OCI-LY7 (cell line): Measurements from ENCODE around the gene NDUFS3.

Experiments used
- CTCF ChIP-seq: fragments of 200-600 bp; sonication (generic); conservative IDR thresholded peaks from 2 replicates; pipeline ENCODE4 v1.5.1; 2014; ENCODE audit warnings: mild to moderate bottlenecking, antibody characterized with exemption, low read length, moderate library complexity, mixed read lengths
- EZH2phosphoT487 ChIP-seq: fragments of 200-600 bp; sonication (generic); IDR thresholded peaks from 2 replicates; pipeline ENCODE4 v1.6.1; 2018; ENCODE audit warnings: low read depth, borderline replicate concordance, mild to moderate bottlenecking, mixed run types, antibody characterized with exemption, low read length, moderate library complexity, mixed read lengths

DNA sequence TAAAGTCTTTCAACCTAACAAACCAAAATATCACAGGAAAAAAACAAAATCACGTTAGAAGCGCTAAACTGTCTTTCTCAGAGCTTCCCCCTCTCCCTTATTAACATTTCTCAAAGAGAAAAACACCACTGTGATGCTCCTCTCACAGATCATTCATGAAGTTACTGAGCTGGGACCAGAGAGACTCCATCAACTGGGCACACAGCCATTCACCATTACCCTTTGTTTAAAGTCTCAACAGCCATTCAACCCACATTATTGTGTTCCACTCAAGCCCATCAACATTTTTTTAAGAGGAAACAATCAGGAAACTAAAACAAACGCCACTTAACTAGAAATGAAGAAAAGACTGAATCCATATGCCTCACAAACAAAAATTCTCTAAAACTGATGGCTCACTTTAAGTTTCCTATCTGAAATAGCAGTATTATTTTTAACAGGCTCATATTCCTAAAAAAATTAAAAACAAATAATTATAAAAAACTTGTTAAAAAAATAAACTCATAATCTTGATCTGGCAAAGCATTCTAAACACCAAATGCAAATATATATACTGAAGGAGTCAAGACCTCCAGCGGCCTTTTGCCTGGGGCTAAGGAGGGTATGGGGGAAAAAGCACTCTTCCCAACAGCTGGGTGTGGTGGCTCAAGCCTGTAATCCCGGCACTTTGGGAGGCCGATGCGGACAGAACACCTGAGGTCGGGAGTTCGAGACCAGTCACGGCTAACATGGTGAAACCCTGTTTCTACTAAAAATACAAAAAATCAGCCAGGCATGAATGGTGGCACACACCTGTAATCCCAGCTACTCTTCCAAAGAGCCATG, 39.9 kb upstream of the NDUFS3 start:
- TF ChIP-seq CTCF (no peak), EZH2phosphoT487 (no peak)
